HG02981 (cell line): ENCODE data around the gene MYZAP.

Source experiments
- ATAC-seq: cut with Tn5 transposase; IDR thresholded peaks from one replicate; pipeline ENCODE4 v1.9.1; 2021; ENCODE audit warnings: mild to moderate bottlenecking, moderate library complexity; ENCODE audit not compliant: unreplicated experiment

MYZAP gene

DNA sequence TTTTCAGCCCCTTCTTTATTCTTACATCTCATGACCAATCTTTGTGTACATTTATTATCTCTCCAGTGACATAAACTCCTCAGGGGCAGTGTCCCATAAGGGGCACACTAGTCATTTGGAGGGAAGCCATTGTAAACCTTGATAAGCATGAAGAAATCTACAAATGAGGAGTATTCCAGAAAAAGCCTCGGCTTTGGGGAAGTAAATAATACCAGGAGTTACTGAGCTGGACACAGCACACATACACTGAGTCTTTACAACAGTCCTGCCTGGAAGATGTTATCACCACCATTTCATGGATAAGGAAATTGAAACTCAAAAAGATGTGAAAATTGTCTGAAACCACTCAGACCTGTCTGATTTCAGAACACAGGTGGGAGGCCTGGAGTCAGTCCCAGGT, 99.4 kb downstream of the MYZAP start:
- no peak for ATAC-seq

DNA sequence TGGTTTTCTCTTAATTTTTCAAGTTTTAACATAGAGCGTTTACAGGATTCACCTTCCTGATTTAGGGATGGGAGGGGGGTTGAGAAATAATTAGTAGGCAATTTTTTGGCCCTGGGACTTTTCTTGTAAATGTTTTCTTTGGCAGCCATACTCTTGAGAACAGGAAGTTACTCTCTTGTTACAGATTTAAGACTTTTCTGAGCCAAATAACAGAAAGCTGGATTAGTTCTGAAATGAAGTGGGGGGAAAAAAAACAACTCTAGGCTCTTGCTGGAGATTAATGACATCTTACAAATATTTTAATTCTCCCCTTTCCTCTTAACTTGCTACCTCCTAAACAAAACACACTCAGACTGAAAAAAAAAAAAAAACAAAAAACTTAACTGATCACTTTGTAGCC, 101.0 kb downstream of the MYZAP start:
- ATAC-seq: no peak

DNA sequence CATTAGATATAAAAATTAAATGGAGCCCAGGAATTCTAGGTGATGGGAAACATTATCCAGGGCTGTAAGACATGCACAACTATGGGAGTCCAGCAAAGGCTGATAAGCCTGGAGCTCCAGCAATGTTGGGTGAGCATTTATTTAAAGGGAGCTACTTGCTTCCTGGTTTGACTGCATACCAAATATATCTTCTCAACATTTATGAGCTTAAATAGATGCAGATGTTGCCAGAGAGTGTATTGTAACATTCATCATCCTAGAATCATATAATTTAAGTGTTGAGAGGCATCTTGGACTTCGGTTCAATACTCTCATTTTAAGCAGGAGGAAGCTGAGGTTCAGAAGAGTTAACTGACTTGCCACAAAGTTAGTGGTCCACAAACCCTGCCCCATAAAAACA, 102.6 kb downstream of the MYZAP start:
- no peak for ATAC-seq

DNA sequence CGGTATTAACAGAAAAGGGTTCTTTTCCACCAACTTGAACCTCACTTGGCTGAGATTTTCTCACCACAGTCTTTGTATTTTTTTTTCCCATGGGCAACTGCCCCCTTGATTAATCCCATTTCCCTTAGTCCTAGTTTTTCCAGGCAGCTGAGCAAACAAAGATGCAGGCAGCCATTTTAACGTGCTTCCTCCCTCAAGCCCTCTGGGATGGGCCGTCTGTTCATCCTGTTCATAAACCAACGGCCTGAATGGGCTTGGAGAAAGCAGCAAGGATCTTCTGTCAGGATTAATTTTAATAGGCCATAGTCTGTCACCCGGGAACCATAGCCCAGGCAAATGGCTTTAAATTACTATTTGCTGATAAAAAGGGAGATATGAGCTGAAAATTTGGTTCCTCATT, 104.4 kb downstream of the MYZAP start:
- ATAC-seq: no peak

DNA sequence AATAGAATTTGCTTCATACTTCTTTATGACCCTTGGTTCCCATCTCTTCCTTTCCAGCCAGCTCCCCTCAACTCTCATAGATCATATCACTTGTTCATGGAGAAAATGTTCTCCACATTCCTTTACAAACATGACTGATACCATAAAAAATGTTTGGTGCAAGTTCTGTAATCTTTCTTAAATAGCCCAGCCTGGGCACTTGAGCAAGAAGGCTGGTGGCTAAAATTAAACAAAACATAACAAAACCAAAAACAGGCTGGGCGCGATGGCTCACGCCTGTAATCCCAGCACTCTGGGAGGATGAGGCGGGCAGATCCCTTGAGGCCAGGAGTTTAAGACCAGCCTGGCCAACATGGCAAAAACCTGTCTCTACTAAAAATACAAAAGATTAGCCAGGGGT, 105.9 kb downstream of the MYZAP start:
- ATAC-seq: no peak

DNA sequence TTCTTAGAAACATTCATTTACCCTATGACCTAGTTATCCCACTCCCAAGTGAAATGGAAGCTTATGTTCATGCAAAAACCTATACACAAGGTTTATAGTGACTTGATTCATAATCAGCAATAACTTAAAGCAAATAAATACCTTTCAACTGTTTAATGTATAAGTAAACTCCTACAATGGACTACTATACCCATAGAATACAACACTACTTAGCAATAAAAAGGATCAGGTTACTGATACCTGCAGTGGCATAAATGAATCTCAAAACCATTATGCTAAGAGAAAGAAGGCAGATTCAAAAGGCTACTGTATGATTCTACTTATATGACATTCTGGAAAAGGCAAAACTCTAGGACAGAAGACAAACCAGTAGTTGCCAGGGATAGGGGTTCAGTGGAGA, 106.5 kb downstream of the MYZAP start:
- no peak for ATAC-seq

DNA sequence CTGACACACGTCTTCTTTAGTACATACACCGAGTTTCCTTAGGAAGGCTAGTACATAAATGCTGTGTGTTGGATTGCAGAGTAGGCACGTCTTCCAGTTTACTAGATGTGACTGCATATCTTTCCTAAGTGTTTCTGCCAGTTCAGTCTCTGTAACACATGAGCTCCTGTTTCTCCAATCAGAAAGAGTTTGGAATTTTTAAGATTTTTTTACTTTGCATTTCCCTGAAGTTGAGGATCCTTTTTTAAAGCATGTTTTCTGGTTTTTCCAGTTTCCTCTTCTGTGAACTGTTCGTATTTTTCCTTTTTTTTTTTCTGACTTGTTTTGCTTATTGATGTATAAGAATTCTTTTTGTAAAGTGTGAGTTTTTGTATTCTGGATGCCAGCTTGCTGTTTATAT, 107.3 kb downstream of the MYZAP start:
- ATAC-seq: no peak

DNA sequence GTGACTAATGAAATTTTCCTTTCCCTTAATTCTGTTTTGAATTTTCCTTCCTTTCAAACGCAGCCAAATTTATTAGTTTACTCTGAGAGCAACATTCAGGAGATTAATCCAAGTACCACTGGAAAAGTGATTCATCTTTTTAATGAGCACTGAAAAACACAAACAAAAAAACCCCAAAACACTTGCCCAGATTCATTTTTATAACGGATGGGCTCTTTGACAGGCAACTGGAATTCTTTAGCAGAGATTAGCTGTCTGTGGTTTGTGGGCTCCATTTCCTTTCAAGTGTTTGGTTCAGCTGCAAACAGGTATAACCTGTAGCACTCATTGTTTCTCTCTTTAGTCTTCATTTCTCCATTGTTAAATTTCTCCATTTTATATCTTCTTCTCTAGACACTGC, 111.7 kb downstream of the MYZAP start:
- no peak for ATAC-seq

DNA sequence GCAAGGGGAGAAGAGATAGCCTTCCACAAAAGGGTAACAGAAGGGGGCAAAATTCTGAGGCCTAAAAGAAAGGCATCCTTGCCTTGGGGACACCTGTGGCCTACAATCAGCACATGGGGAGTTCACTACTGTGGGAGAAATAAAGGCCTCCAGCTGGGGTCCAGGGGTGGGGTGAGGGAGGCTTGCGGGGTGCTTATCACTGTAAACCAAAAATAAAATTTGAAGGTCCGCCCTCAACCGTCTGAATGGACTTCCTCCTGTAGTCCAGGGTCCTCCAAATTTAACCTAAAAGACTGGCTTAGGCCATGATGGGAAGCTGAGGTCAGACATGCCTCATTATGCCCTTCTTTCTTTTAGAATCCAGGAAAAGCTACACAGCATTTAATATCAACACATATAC, 112.7 kb downstream of the MYZAP start:
- ATAC-seq: no peak

DNA sequence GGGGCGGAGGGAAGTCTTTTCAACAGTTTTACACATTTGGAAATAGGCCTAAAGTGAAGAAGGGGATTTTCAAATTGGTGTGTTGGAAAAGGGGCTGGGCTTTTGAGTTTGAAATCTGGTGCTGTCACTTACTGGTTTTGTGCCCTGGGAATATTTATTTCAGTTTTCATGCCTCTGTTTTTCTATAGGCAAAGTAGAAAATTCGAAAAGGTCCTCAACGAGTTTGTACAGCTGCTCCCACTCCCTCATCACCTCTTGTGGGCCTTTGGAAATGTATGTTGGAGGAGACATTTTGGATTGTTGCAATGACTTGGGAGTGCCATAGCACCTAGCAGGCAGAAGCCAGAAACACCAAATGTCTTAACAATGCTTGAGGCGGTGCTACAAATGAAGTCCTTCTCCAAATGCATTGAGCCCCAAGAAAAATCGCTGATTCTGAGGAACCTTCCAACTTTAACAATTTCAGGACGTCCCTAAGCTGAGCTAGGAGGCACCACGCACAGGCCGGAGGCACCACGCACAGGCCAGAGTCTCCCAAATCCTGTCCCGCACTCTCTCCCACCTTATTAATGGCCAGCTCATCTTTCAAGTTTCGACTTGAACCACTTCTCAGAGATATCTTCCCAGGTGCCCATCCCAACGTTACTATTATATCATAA, 114.2 kb downstream of the MYZAP start:
- ATAC-seq: no peak

DNA sequence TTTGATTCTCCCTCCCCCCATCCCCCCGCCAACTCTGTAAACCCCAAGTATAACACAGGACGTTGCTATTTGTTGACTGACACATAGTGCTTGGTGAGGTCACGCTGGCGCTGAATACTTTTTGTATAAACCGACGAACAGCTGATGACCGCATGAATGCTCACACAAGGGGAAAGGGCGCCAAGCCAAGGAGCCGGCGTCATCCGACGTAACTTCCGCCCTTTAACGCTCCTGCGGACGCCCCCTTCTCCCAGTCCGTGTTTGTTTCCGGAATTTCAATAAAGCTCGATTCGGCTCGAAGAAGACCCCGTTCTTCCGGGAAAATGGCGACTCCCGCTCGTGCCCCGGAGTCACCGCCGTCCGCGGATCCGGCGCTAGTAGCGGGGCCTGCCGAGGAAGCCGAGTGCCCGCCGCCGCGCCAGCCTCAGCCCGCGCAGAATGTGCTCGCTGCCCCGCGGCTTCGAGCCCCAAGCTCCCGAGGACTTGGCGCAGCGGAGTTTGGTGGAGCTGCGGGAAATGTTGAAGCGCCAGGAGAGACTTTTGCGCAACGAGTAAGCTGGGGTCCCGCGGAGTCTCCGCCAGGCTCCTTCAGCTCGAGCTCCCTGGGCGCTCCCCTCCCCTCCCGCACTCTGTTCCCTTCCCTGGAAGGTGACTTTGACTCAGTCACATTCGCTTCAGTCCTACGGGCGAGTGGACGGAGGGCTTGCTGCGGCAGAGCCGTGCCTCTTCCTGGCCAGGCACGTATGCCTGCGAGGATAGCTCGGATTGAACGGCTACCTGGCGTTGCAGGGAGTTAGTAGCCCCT, 114.9 kb downstream of the MYZAP start, which contains the start of gene POLR2M:
POLR2M (plus strand) TSS at position 310 of the 805 bp plus-strand sequence; CDS start at position 439, 129 bp downstream.
- ATAC-seq: peak; percentile 96

DNA sequence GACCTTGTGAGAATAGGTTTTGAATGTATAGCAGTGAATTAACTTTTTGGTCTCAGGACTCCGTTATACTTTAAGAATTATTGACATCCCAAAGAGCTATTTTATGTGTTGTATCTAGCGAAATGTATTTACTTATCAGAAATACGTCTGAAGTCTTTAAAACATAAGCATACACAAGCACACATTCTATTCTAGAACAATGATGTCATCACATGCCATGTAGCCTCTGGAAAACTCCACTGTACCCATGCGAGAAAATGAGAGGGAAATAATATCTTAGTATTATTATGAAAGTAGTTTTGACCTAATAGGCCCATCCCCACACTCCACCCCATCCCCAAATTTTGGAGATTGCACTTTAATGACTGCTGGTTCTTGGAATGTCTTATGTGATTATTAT, 116.3 kb downstream of the MYZAP start:
- no peak for ATAC-seq

DNA sequence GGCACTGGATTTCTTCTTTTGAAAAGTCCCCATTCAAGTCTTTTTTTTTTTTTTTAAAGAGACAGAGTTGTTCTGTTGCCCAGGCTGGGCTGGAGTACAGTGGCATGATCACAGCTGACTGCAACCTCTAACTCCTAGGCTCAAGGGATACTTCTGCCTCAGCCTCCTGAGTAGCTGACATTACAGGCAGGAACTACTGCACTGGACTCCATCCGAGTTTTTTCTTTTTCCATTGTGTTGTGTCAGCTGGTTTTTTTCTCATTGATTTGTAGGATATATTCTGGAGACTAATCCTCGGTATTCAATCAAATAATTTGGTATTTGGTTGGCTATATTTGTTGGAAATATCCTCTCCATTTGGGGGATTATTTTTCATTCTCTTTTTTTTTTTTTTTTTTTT, 126.6 kb downstream of the MYZAP start:
- no peak for ATAC-seq

DNA sequence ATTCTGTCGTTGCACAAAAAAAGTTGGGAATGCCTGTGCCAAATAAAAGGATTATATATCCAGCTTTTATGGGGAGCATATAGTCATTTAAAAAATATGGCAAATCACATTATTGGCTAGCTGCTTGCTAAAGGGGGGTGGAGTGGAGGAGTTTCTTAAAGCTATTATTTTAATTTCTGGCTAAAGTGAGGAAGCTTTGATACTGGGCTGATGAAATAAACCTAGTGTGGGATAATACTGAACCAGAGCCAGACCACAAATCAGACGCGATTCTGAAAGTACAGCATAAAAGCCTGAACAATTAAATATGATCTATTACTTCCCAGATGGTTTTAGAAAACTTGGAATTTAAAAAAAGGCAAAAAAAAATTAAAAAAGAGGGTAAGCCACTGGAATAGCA, 129.2 kb downstream of the MYZAP start:
- no peak for ATAC-seq

DNA sequence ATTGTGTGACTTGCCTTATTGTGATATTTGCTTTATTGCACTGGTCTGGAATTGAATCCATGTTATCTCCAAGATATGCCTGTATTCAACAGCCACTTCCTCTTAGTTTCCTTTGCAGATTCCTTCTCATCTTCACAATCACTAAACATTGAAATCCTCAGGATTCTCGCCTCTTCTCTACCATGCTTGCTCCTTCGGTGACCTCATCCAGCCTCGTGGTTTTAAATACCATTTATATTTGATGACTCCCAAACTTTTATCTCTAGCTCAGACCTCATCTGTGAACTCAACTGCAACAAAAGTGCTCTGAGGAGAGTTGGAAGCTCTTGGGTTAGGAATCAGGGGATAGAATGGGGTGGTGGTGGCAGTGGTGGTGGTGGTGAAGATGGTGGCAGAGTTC, 134.7 kb downstream of the MYZAP start:
- no peak for ATAC-seq

DNA sequence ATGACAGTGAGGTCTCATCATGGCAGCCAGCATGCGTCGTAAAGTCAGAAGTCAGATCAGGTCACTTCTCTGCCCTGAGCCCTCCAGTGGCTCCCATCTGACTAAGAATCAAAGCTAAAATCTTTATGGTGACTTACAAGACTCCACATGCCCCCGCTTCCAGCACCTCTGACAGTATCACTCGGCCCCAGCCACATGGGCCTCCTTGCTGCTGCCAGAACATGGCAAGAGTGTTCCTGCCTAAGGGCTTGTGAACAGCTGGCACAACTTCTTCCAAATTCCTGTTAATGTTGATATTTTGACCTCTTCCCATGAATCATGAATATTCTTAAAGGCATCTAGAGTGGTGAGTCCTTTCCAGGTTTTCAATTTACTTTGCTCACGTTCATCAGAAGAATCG, 135.3 kb downstream of the MYZAP start:
- ATAC-seq: no peak

DNA sequence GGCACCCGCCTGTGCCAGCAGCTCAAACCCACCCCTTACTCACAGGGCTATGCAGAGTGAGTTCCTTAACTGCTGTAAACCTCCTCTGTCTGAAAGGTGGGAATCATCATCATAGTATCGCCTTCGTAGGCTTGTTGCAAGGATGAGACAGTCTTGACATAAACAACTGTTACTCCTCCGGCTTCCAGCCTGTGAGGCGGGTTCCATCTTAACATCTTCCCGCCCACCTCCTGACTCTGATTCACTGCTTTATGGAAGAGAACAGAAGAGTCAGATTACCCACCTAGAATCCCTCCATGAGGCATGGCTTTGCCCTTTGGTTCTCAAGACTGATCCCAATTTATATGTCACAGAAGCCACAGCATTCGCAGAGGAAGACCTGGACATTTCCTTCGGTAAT, 136.7 kb downstream of the MYZAP start:
- ATAC-seq: no peak

DNA sequence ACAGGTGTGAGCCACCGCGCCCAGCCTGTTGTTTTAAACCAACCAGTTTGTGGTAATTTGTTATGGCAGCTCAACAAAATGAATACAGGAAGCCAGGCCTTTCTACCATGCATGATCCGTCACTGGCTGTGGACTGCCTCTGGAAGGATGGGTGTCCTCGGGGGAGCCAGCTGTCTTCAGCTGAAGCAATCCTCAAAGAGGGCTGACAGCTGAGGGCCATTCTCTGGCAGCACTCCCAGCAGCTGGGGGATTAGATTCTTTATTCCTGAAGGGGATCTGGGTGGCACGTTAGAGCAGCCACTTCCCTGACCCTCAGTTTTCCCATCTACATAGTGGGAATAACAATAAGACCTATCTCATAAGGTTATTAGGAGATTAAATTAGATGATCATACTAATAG, 139.2 kb downstream of the MYZAP start:
- no peak for ATAC-seq

DNA sequence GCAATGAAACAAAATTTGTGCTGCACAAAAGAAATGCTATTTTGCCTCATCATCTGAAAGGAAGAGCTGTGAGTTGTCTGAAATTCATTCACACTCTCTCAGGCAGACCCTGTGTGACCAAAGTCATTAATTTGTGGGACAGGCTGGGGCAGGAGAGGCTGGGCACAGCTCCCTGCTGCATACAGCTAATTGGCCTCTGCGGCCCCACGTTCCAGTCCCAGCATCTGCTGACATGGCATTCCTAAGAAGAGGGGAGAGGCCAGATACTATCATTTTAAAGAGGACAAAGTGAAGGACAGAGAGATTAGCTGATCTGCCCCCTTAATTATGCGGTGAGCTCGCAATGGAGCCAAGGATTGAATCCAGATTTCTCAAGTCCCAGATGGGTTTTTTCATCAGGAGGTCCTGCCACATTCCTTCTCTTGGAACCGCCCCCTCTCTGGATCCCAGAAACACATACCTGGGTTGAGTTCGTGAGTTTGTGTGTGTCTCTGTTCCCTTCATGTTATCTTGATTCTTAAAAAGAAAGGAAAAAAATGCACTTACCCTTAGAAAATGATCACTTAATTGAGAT, 139.9 kb downstream of the MYZAP start:
- no peak for ATAC-seq

DNA sequence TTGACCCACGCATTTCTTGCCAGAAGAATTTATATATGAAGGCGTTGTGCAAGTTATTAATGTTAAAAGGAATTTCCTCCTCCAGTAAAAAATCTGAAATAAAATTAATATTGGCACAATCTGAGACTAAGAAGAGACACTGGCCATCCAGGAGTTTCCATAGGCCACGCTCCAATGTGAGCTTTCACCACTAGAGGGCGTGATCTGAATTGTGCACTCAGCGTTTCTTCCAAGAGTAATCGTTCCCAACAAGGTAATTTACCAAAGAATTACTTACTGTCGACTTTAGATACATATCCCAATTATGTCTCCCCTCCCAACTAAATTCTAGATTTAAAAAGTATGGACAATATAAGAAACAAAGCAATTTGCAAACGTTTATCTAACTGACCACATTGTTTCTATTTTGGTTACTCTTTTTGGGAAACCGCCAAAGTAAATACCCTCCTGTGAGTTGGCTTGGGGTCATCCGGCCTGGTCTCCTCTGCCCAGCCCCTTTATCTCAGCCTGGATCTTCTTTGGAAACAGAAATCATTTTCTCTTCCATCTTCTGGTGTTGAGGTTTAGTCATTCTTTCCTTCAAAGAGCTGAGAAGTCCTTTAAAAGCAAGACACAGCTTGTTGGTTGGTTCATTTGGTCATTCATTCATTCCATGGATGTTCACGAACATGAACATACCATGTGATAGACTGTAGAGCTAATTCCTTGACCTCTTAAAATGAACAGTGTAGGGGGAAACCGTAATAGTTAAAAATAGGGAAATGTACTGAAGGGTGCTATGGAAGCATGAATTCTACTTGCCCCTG, 141.0 kb downstream of the MYZAP start:
- ATAC-seq: no peak

DNA sequence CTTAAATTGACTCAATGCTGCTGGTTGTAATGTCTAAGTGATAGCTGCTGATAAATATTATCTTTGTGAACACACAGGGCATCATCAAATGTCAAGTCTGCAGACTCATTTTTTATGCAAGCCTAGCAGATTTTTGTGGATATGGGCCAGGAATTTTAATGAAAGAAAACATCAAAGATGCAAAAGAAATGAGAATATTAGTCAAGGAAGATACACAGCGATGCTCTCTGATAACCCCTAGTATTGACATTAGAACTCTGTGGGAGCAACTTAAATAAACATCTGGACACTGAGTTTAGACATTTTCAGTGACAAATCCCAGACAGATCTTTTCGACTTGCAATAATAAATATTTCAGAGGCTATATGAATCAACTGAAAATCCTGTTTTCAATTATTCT, 143.2 kb downstream of the MYZAP start:
- no peak for ATAC-seq
